GM18861 (cell line): ENCODE results near the gene RORB.
"Not testable (repeated sequence)": the region's sequence is repeated elsewhere in the genome, so short reads cannot be mapped to it uniquely, and the experiment has no call there.

ENCODE experiments used
- ATAC-seq: cut with Tn5 transposase; IDR thresholded peaks from one replicate; pipeline ENCODE4 v1.9.1; 2021; ENCODE audit not compliant: unreplicated experiment

Gene RORB

DNA sequence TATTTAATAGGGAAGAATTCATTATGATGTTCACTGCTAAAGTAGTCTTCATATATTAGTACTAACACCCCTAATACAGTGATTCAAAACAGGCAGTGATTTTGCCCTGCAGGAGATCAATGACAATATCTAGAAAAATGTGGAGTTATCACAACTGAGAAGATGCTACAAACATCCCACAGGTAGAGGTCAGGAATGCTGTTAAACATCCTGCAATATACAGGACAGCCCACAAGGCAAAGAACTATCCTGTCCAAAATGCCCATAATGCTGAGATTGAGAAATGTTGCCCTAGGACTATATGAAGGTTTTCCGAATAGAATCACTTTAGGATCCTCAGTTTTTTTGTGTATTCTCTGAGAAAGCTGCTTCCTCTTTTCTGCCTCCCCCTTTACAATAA, 15.3 kb downstream of the RORB start:
- ATAC-seq, result no peak

DNA sequence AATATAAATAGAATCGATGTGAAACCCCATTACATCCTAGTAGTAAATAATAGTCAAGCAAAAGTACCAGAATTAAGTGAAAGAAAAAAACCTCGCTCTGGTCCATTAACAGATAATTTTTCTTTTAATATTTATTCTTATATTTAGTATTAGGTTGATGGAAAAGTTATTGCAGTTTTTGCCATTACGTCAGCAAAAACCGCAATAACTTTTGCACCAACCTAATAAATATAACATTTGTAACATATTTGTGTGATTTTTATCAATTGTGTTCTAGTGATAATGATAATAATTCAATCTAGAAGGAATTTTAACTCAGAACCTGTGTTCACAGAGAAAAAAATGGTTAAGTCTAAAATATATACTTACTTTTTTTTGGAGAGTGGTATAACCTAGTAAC, 16.1 kb downstream of the RORB start:
- ATAC-seq, result no peak

DNA sequence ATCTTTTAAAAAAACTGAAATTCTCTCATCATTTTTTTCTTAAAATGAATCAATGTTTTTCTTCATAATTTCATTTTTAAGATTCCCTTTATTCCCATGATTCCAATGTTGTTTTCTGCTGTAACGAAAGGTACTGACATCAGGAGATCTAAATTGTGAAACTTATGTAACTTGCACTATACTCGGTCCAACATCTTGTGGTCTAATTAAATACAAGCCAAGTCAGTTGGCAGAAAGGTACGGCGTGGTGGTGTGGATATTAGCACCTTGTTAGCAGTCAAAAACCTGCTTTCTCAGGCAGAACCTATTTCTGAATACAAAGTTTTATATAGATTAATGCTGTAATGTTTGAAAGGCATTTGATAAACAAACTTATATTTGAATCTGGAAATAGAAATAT, 20.1 kb downstream of the RORB start:
- no peak for ATAC-seq

DNA sequence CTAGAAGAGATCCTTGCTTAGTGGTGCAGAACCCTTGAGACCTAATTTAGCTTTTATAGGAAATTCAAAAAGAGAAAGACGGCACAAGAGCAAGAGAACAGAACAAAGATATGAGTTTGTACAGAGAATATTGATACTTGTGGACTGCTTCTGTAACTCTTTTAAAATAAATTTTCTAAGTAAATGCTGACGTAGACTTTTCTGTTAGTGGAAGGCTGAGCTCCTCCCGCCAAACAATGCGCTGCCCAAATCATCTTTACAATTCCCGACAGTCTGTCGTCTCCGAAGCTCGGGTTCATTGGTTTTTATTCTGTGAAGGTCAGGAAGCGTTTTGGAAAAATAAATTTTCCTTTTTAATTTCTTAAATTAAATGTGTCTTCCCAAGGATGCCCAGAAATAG, 22.3 kb downstream of the RORB start:
- ATAC-seq, result no peak

DNA sequence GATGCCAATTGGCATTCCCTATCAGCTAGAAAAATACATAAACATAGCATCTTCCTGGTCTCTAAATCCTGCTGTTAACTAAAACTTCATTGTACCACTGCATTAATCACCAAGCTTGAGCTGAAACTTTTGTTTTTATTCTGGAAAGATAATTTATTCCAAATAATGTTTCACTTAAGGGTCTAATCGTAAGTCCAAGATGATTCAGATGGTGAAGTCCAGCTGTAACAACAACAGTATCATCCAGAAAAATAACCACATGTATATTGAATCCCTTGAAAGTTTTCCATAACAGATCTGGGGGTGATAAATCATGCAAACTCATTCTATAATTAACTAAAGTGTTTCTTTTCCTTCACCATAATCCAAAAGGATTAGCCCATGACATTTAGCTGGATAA, 23.9 kb downstream of the RORB start:
- ATAC-seq, result no peak

DNA sequence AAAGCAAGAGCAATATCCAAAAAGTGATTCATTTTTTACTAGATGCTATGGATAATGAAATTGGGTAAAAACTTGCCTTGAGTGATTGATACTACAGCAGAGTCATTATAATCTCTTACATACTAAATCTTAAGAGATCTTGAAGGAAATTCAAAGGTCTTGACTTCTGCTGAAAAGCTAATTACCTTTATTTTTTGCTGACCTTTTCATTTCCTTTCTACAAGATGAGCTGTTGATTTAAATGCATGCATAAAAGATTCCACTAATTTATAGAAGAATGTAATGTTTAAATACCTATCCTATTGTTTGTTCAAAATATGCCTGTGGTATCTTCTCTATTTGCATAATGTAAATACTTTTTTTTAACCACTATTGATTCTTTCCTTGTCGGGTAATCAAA, 27.2 kb downstream of the RORB start:
- ATAC-seq, result no peak

DNA sequence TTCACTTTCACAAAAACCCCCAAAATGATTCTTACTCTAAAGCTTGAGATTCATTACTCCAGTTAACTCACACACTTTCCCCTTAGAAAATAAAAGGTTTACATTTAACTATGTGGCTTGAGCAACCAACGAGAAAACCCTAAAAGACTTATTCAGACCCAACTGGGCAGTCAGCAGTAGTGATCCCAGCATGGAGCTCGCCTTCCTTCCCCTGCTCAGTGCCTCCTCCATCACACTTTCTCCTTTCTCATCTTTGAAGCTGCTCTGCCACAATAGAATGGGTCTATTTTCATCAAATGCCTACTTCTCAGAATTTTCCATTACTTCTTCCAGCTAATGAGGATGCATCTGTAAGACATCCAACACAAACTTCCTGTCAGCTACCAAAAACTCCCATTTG, 29.1 kb downstream of the RORB start:
- no peak for ATAC-seq

DNA sequence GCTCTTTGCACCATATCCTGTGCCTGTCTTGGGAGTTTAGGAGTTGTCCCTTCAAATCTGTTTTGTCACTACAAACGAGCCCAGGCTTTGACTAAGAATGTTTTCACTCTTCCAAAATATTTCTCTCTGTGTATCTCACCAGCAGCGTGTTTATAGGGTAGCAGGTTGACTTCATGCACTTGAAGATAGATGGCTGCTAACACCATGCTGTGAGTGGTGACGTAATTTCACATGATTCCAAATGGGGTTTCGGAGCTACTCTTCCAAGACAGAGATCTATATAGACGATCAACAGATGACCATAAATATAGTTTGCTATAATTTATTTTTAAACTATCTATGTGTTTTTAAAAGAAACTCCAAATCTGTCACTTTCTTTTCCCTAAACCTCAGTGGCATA, 30.6 kb downstream of the RORB start:
- no peak for ATAC-seq

DNA sequence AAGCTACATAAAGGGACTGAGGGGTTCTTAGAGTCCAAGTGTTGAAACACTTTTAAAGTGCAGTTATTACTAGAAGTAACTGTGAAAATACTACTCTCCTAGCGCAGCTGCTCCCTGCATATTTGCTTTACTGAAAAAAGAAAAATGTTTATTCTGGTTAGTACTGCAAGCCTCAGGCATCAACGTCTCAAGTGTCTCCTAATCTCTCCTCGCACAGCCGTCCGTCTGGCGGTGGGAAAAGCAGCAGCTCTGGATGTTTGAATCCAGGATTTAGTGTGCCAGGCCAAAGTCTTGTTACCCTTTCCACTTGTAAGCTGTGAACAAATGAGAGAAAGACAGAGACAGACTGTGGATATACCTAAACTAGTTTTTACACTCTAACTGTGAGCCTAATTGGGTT, 31.1 kb downstream of the RORB start:
- ATAC-seq, result no peak

DNA sequence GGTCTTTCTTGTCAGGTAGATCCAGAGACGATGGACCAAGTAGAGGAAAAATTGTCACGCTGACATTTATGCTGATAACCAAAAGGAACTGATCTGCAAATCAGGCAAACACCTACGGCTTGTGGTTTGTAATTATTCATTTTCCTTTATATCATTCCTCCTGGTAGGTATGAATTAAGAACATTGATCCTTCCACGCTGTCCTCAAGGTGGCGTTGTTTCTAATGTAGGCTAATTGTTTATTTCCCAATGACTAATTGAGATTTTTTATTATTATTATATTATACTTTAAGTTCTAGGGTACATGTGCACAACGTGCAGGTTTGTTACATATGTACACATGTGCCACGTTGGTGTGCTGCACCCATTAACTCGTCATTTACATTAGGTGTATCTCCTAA, 33.3 kb downstream of the RORB start:
- not testable (repeated sequence) for ATAC-seq

DNA sequence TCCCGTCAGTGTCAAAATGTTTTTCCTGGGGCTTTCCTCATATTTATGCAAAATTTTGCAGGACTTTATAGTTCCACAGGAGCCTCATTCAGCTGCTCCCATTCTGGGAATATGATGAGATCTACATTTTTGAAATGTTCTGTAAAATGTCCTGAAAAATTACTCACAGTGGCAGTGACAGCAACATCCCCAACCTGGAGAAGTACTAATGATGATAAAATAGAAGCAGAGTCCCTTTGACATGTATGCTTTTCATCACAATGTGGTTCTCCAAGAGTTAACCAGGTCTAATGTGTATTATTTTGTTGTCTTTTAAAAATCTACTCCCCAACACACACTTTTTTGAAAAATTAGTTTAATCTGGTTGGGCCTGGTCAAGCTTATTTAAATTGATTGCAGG, 36.1 kb downstream of the RORB start:
- no peak for ATAC-seq

DNA sequence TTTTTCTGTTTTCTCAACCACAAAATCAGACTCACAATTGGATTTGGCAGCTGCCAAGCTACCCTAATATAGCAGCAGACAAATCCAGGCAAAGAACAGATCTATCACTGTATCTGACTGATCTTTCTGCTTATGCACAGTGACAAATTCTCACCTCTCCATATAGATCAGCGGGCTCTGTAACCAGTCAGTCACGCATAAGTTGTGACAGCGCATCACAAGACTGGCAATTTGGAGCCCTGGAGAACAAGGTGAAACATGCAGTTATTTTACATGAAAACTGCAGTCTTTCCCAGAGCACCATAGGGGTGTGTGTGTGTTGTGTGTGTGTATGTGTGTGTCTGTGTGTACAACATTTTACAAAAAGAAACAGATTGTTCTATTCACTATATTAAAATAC, 37.7 kb downstream of the RORB start:
- ATAC-seq, result no peak

DNA sequence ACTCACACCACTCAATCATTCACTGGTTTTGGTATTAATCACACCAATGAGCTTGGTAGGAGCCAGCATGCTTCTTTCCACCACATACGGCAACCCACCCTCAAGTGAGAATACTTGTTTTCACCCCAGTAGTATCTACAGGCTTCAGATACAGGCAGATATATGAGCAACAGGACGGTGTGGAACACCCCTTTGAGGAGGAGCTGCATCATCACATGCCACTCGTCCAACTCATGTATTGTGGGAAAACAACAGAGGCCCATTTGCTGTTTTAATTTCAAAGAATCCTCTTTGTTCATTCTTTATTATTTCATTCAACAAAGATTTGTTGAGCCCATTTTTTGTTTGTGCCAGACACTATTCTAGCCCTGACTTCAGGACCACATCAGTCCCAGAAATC, 46.0 kb downstream of the RORB start:
- ATAC-seq, result no peak

DNA sequence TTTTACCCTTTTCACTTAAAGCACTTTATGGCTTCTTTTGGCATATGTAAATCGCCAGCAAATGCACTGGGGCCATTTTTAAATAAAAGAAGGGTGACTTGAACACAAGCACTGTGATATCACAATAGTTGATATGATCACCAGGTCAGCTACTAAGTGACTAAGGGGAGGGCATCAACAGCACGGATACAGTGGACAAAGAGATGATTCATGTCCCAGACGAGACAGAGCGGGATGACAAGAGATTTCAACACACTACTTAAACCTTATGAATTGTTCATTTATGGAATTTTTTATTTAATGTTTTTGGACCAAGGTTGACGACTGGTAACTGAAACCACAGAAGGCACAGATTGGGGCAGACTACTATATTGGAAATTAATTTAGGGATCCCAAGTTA, 54.1 kb downstream of the RORB start:
- ATAC-seq, result no peak

DNA sequence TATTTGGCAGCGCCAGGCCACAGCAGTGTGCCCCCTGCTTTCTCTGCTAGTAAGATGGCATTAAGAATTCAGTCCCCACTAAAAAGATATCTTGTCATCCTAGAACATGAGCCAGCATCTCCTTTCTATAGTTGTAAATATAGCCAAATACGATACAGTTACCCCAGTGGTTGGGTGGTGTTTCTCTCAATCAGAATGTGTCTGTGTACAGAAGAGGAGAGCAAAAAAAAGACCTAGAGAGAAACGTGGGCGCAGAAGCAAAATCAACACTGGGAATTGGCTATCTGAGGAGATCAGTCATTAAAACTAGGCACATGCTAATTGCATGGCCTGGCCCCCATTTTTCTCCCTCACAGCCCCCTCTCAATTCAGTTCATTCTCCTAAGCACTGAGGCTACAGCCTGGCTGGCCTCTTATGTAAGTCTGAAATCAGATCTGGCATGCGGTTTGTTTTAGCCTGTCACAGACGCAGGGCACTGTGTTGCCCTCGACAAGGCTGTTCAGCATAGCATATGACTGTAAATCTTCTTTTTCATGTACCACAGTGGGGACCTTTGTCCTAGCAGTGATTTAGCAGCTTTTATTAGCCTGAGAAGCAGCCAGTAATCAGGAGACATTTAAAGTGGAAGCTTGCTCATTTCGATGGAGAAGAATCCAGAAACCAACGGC, 57.8 kb downstream of the RORB start:
- ATAC-seq, result no peak

DNA sequence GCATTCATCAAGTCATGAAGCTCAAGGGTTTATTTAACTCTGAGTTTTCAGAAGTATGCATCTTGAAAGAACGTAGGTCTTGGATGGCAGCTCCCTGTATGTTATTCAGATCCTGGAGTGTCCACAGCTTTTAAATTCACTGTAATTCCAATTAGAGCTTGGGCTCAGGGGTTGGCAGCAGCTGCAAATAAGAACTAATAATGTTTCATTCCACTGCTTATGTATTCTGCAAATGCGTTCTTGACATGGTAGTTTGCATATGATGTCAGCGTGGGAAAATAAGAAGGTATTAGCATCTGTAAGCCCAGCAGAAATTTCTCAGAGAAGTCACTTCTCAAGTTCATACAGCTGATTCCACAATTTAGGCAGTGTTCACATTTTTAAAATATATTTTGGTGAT, 58.4 kb downstream of the RORB start:
- no peak for ATAC-seq

DNA sequence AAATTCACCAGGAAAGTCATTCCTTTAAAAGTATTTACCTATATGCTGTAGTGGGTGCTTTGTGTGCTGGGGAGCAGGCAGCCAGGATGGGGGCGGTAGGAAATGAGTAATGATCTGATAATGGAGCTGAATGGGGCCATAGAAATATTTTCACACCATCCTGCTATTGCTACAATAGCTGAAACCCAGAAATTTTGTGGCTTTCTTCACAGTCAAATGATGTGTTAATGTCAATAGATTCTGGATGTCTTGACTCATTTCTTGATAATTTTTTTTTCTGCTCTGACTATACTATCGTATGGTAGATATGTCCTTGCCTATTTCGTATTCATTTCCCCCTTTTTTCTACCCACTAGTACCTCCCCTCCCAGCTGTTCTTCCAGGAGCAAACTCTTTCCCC, 59.5 kb downstream of the RORB start:
- ATAC-seq, result peak; percentile 69

DNA sequence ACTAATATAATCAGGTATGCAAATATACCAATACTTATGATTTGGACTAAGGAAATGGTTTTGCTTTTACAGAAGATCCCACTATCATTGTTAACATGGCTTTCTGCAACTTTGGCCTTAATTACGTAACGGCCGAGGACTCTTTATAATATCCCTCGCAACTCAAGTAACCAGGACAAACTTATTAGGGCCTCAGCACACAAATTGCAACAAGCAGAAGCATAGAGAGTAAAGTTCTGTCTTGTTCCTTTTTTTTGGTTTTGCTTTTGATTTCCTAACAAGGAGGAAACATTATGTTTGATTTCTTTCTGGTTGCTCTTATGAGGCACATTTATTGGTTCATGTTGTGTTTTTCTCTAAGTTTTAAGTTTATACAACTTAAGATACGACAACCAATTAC, 60.4 kb downstream of the RORB start:
- no peak for ATAC-seq

DNA sequence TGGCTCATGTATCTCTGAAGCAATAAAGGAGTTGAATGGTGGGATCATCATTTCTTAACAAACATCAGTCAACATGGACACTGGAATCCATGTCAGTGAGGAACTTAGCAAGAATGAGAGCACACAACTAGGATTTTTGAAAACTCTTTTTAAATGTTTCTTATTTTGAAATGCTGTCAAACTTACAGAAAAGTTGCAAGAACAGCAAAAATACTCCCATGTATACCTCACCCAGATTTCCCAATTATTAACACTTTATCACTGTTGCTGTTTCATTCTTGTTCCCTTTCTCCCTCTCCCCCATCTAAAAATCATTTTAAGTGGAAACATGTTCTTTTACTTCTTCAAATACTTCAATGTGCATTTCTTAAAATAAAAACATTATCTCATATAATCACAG, 65.5 kb downstream of the RORB start:
- no peak for ATAC-seq

DNA sequence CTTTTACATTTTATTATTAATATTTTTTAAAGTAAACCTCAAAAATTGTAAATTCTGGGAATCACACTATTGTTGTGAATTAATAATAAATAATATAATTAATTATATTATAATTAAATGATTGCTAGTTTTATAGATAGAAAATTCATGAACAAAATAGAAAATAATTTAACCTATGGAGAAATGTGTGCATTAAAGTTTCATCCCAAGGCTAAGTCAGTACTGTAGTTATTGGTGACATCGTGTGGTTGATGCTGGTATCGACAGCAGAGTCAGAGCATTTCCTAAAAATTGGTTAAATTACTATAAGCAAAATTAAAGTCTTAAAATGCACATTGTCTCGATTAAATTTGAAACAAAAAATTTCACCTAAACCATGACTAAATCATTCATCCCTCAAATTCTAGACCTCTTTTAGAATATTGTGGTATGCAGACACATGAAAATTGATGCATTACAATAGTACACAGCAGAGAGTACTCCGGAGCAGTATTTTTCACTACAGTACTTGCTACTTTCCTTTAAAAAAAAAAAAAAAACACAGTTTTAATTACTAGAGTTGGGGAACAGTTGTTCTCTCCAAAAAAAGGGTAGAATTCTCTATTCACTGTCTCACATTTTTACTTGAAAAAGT, 73.9 kb downstream of the RORB start:
- ATAC-seq, result peak; percentile 81

DNA sequence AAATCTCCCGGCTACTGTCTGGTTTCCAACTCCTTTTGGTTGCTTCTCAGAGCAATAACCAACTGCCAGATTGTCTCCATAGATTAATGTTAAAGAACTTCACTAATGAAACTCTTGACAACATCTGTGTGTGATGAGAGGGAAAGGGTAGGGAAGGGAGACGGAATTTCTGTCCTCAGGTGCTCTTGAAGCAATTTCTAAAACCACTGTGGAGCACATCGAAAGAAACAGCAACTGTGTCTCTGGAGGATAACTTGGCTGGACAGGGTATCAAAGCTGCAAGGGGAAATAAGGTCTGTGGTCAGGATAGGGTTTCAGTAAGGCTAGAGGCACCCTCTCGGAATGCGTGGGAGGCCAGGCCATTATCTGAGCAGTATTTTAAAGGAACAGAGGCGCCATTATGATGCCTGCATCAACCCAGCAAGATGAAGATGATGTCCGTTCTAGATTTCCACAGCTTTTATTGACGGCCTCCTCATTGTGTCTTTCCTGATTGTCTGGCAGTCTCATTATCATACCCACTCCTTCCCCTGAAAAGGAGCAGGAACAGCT, 76.6 kb downstream of the RORB start:
- ATAC-seq, result no peak

DNA sequence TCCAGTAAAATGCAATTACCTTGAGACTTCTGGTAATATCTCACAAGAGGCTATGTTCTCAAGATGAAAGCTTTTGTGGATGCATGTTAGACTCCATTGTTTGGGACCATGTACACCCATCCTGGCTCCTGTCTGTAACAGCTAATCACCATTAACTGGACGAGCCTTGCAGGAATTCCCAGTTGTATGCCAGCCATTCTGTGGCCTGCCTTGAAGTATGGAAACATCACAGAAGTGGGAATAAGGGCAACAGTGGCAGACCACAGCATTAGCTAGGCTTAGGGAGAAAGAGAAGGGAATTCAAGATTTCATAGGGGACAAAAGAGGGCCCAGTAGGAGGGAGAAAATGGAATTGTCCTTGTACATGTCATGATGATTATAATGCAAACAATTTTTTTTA, 79.0 kb downstream of the RORB start:
- ATAC-seq, result no peak

DNA sequence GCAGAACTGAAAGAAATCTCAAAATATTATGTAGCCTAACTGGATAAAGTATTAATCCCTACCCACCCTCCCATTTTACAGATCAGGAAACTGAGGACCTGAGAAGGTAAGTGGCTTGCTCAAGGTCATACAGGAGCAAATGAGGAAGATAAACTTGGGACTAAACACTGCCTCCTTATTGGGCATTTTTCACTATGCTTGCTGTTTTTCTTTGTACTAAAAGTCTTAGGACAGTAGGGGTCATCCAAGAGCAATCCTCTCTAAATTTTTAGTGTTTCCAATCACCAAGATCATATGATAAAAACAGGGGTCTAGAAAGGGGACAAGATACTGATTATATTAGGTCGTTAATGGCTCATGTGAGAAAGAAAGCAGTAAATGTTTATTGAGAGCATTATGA, 80.8 kb downstream of the RORB start:
- no peak for ATAC-seq
